ENCODE data around the gene CREBBP. TPM values are rescaled to one million over a fixed set of nuclear protein-coding genes. Genes with fewer than 3 reads are reported as not detected.

Gene CREBBP
- polyA plus RNA-seq, 1 experiment, result 6.6 TPM

- Histone ChIP-seq H3K4me3 (ENCODE audit: low read depth, low read length) (no peak overlapping the region), H3K36me3 (ENCODE audit: control insufficient read depth, insufficient read depth, low read length) (no peaks in the 10 kb centered on the region), H3K27me3 (ENCODE audit: control insufficient read depth, insufficient read depth, low read length) (no peaks in the 10 kb centered on the region)
- DNase-seq (ENCODE audit: low read depth), result no peak
- ChIA-PET CTCF (no interaction called here), POLR2A (interaction anchor here (0.6 kb wide), 1 partner anchor 11 kb away, joined by 23 read pairs; no protein-coding TSS in a partner anchor)
- TF ChIP-seq, protein P1, sequence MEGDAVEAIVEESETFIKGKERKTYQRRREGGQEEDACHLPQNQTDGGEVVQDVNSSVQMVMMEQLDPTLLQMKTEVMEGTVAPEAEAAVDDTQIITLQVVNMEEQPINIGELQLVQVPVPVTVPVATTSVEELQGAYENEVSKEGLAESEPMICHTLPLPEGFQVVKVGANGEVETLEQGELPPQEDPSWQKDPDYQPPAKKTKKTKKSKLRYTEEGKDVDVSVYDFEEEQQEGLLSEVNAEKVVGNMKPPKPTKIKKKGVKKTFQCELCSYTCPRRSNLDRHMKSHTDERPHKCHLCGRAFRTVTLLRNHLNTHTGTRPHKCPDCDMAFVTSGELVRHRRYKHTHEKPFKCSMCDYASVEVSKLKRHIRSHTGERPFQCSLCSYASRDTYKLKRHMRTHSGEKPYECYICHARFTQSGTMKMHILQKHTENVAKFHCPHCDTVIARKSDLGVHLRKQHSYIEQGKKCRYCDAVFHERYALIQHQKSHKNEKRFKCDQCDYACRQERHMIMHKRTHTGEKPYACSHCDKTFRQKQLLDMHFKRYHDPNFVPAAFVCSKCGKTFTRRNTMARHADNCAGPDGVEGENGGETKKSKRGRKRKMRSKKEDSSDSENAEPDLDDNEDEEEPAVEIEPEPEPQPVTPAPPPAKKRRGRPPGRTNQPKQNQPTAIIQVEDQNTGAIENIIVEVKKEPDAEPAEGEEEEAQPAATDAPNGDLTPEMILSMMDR (IDR thresholded peaks at IDR 0.05; ENCODE audit: insufficient read depth, low read depth, low read length), result no peak
Measured at GRCh38 chr16:3838600-3839401, 41.7 kb downstream of the CREBBP start.

DNA sequence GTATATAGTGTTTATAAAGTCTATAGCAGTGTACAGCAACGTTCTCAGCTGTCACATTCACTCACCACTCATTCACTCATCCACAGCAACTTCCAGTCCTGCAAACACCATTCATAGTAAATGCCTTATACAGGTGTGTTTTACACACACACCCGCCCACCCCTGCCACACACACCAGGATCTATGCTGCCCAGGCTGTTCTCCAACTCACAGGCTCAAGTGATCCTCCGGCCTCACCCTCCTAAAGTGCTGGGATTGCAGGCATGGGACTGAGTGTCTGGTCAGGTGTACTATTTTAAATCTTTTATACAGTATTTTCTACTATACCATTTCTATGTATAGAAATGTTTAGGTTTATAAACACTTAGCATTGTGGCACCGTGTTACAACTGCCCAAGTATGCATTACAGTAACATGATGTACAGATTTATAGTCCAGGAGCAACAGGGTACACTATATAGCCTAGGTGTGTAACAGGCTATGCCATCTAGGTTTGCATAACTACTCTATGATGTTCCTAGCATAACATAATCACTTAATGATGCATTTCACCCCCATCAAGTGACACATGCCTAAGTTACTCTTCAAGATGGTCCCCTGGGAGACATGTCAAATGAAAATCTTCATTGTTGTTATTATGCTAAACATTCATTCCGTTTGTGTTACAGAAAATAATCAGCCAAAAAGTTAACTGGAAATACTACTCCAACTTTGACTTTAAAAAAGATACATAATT, 42.5 kb downstream of the CREBBP start:
- TF ChIP-seq, protein P1 (IDR thresholded peaks at IDR 0.05; ENCODE audit: insufficient read depth, low read depth, low read length), result no peak
- Histone ChIP-seq H3K27me3 (ENCODE audit: control insufficient read depth, insufficient read depth, low read length) (no peaks in the 10 kb centered on the region), H3K36me3 (ENCODE audit: control insufficient read depth, insufficient read depth, low read length) (no peaks in the 10 kb centered on the region), H3K4me3 (ENCODE audit: low read depth, low read length) (no peak overlapping the region)
- ChIA-PET POLR2A (interaction anchor here (0.6 kb wide), 1 partner anchor 12 kb away, joined by 23 read pairs; no protein-coding TSS in a partner anchor), CTCF (interaction anchor here (1.5 kb wide), 1 partner anchor 14 kb away, joined by 5 read pairs; no protein-coding TSS in a partner anchor)
- no peak for DNase-seq (ENCODE audit: low read depth)

DNA sequence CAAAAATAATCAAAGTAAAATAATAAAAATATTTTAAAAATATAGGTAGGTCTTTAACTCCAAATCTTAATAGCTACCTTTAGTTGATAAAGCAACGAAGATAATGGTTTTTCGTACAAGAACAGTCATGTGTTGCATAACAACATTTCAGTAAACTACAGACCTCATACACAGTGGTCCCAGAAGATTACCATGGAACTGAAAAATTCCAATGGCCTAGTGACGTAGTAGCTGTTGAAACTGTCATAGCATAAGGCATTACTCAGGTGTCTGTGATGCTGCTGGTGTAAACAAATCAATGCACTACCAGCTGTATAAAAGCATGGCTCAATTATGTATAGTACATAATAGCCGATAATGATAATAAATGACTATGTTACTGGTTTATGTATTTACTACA, 43.9 kb downstream of the CREBBP start:
- no peaks in the 10 kb centered on the region for H3K27me3 ChIP-seq (ENCODE audit: control insufficient read depth, insufficient read depth, low read length)
- CTCF ChIA-PET, result interaction anchor here (1.5 kb wide), 1 partner anchor 13 kb away, joined by 5 read pairs; no protein-coding TSS in a partner anchor
- H3K36me3 ChIP-seq (ENCODE audit: control insufficient read depth, insufficient read depth, low read length), result no peaks in the 10 kb centered on the region
- H3K4me3 ChIP-seq (ENCODE audit: low read depth, low read length), result no peak overlapping the region
- POLR2A ChIA-PET, result no interaction called here
- TF ChIP-seq, protein P1 (IDR thresholded peaks at IDR 0.05; ENCODE audit: insufficient read depth, low read depth, low read length), result no peak
- no peak for DNase-seq (ENCODE audit: low read depth)

DNA sequence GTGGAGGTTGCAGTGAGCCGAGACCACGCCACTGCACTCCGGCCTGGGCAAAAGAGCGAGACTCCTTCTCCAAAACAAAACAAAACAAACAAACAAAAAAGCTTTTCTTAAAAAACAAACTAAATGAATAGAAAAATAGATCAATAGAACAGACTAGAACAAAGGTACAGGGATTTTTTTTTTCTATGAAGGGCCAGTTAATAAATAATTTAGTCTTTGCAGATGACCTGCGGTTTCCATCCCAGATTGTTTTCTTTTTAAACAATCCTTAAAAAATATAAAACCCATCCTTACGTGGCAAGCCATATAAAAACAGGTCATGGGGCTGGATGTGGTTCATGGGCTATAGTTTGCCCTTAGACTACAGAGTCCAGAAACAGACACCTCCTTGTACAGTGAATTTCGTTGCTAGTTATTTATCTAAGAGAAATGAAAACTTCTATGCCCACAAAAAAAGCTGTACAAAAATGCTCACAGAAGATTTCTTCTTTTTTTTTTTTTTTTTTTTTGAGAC, 45.4 kb downstream of the CREBBP start:
- Histone ChIP-seq H3K4me3 (ENCODE audit: low read depth, low read length) (no peak overlapping the region), H3K36me3 (ENCODE audit: control insufficient read depth, insufficient read depth, low read length) (no peaks in the 10 kb centered on the region), H3K27me3 (ENCODE audit: control insufficient read depth, insufficient read depth, low read length) (no peaks in the 10 kb centered on the region)
- DNase-seq (ENCODE audit: low read depth), result no peak
- TF ChIP-seq, protein P1 (IDR thresholded peaks at IDR 0.05; ENCODE audit: insufficient read depth, low read depth, low read length), result no peak
- ChIA-PET POLR2A (no interaction called here), CTCF (interaction anchor here (0.8 to 1.2 kb wide), 2 partner anchors 44 to 419 kb away, joined by 3 to 4 read pairs; no protein-coding TSS in a partner anchor)

- Histone ChIP-seq H3K36me3 (ENCODE audit: control insufficient read depth, insufficient read depth, low read length) (no peaks in the 10 kb centered on the region), H3K4me3 (ENCODE audit: low read depth, low read length) (no peak overlapping the region), H3K27me3 (ENCODE audit: control insufficient read depth, insufficient read depth, low read length) (no peaks in the 10 kb centered on the region)
- ChIA-PET CTCF (interaction anchor here (0.6 kb wide), 1 partner anchor 231 kb away, joined by 3 read pairs; no protein-coding TSS in a partner anchor), POLR2A (no interaction called here)
- no peak for DNase-seq (ENCODE audit: low read depth)
- TF ChIP-seq, protein P1 (IDR thresholded peaks at IDR 0.05; ENCODE audit: insufficient read depth, low read depth, low read length), result no peak
Measured at GRCh38 chr16:3832668-3833067, 47.8 kb downstream of the CREBBP start.

All from BJ (cell line).